GM03348 (cell line): ENCODE results near the gene NCKAP5.
A peak's percentile ranks its signal among the peaks of the same experiment; 100 is the strongest.

Experiments used
- DNase-seq: peaks from one replicate; pipeline ENCODE4 v3.0.0; 2012; ENCODE audit warnings: low spot score

NCKAP5 gene

GRCh38 chr2:133080822-133081221, 487.4 kb downstream of the NCKAP5 start:
- no peak for DNase-seq

GRCh38 chr2:133078667-133079411, 489.4 kb downstream of the NCKAP5 start:
- no peak for DNase-seq

- peak; percentile 17 for DNase-seq
Measured at GRCh38 chr2:133077269-133077822, 490.9 kb downstream of the NCKAP5 start.

GRCh38 chr2:133072837-133073694, 495.2 kb downstream of the NCKAP5 start:
- DNase-seq, result no peak

GRCh38 chr2:133063775-133064174, 504.5 kb downstream of the NCKAP5 start:
- DNase-seq, result peak; percentile 22

- no peak for DNase-seq
Measured at GRCh38 chr2:133062931-133063665, 505.2 kb downstream of the NCKAP5 start.

GRCh38 chr2:133061874-133062593, 506.2 kb downstream of the NCKAP5 start:
- DNase-seq, result no peak

GRCh38 chr2:133054297-133054696, 514.0 kb downstream of the NCKAP5 start:
- DNase-seq, result peak; percentile 25

- no peak for DNase-seq
Measured at GRCh38 chr2:133053541-133053940, 514.7 kb downstream of the NCKAP5 start.

- DNase-seq, result no peak
Measured at GRCh38 chr2:133045787-133046186, 522.5 kb downstream of the NCKAP5 start.

- no peak for DNase-seq
Measured at GRCh38 chr2:133044556-133044955, 523.7 kb downstream of the NCKAP5 start.

GRCh38 chr2:133040170-133040569, 528.1 kb downstream of the NCKAP5 start:
- no peak for DNase-seq

- DNase-seq, result no peak
Measured at GRCh38 chr2:133039531-133039930, 528.7 kb downstream of the NCKAP5 start.

GRCh38 chr2:133026536-133027177, 541.6 kb downstream of the NCKAP5 start:
- no peak for DNase-seq

GRCh38 chr2:133025004-133025403, 543.3 kb downstream of the NCKAP5 start:
- no peak for DNase-seq

GRCh38 chr2:133012847-133013734, 555.2 kb downstream of the NCKAP5 start:
- no peak for DNase-seq

- DNase-seq, result no peak
Measured at GRCh38 chr2:133004623-133005022, 563.6 kb downstream of the NCKAP5 start.

GRCh38 chr2:132999421-132999820, 568.8 kb downstream of the NCKAP5 start:
- DNase-seq, result no peak

- no peak for DNase-seq
Measured at GRCh38 chr2:132998221-132998620, 570.0 kb downstream of the NCKAP5 start.

GRCh38 chr2:132991471-132992045, 576.7 kb downstream of the NCKAP5 start:
- no peak for DNase-seq
